Right cardiac atrium (tissue), 5 donors: ENCODE measurements around the gene LMX1B. TPM values are rescaled to one million over a fixed set of nuclear protein-coding genes. Genes with fewer than 3 reads are reported as not detected.

Source experiments
- ATAC-seq, 2 donors: fragments of 200-7000 bp; cut with Tn5 transposase; one replicate each; pipeline versions ENCODE4 v1.8.0 to v1.9.1; 2020; ENCODE audit warnings: moderate library complexity in 2 of 2, mild to moderate bottlenecking in 1 of 2
- DNase-seq, 3 donors: peaks; one replicate each; pipeline ENCODE4 v3.0.0-alpha.2; 2020
- H3K27ac ChIP-seq: one replicate; pipeline ENCODE4 v1.5.1; 2013; ENCODE audit warnings: mild to moderate bottlenecking, low read length, control low read depth, moderate library complexity
- H3K27me3 ChIP-seq: one replicate; pipeline ENCODE4 v1.6.1; 2013; ENCODE audit not compliant: control insufficient read depth, insufficient read depth
- H3K4me1 ChIP-seq: one replicate; pipeline ENCODE4 v1.6.1; 2013; ENCODE audit warnings: low read length; ENCODE audit not compliant: control insufficient read depth, insufficient read depth
- H3K4me3 ChIP-seq: one replicate; pipeline ENCODE4 v1.5.1; 2013; ENCODE audit warnings: low read length, control low read depth
- H3K9me3 ChIP-seq: one replicate; pipeline ENCODE4 v1.6.1; 2013; ENCODE audit warnings: low read length; ENCODE audit not compliant: control insufficient read depth
- WGBS: extraction: QIAGEN DNeasy Blood & Tissue Kit; methylation state at CpG from one replicate; pipeline ENCODE4 v1.1.7; 2013; 5-methylcytosine and 5-hydroxymethylcytosine counted together
- intact Hi-C, 4 donors: fragments of 100-400 bp; cut with DNase I; formaldehyde crosslinking; loops; one replicate each; pipeline versions ENCODE4 v1.11.0 to v1.14.0; 2022 to 2023
- polyA plus RNA-seq: library from polyadenylated mRNA; stranded (reverse); fragments of 200-250 nt; gene quantifications from one replicate; pipeline ENCODE4 v1.2.3, GENCODE V29; 2013
- total RNA-seq, 4 donors: library from RNA; stranded (reverse); fragmentation: NEBNext Ultra II Directional; extraction: Animal tissue kit (Norgen Biotek cat#: 25700); gene quantifications; one replicate each; pipeline ENCODE4 v1.2.1, GENCODE V29; 2021
- donor health status: healthy with polysubstance abuse.
- donor health status: DM: no; HTN: yes; CAD: no.
- donor health status: DM: no; HTN: no; CAD: no.
- donor health status: DM: no; HTN: yes; CAD: no; lungs with severe emphysema.
- donor health status: DM: yes; HTN: yes; CAD: no.

The LMX1B gene
- total and polyA plus RNA-seq, 5 donors, result 0.81 to 3.6 (median 1.7) TPM

GRCh38 chr9:126692759-126693427 lies 79.2 kb downstream of the LMX1B start:
- H3K9me3 ChIP-seq, result no peaks in the 10 kb centered on the region
- no peaks in the 10 kb centered on the region for H3K4me1 ChIP-seq
- DNase-seq (no peak), ATAC-seq (no peak)
- intact Hi-C loops, result no loop called here
- H3K4me3 ChIP-seq, result no peak overlapping the region
- H3K27ac ChIP-seq, result no peak overlapping the region
- WGBS, result 89% methylated on average over 32 of the region's 32 CpGs
- no peaks in the 10 kb centered on the region for H3K27me3 ChIP-seq

- intact Hi-C loops, result no loop called here
- 92% methylated on average over 20 of the region's 20 CpGs for WGBS
- no peak overlapping the region for H3K4me3 ChIP-seq
- H3K4me1 ChIP-seq, result no peaks in the 10 kb centered on the region
- DNase-seq, result no peak
- no peaks in the 10 kb centered on the region for H3K9me3 ChIP-seq
- H3K27ac ChIP-seq, result no peak overlapping the region
- no peak for ATAC-seq
- no peaks in the 10 kb centered on the region for H3K27me3 ChIP-seq
Measured at GRCh38 chr9:126693428-126693944, 79.8 kb downstream of the LMX1B start.

GRCh38 chr9:126694206-126695081 lies 80.7 kb downstream of the LMX1B start:
- 66% methylated on average over 11 of the region's 11 CpGs for WGBS
- Histone ChIP-seq H3K4me1 (no peaks in the 10 kb centered on the region), H3K27ac (no peak overlapping the region), H3K27me3 (no peaks in the 10 kb centered on the region), H3K9me3 (no peaks in the 10 kb centered on the region), H3K4me3 (no peak overlapping the region)
- intact Hi-C loops, result no loop called here
- ATAC-seq, result no peak
- no peak for DNase-seq

GRCh38 chr9:126695186-126695585 lies 81.5 kb downstream of the LMX1B start:
- Histone ChIP-seq H3K27me3 (no peaks in the 10 kb centered on the region), H3K9me3 (no peaks in the 10 kb centered on the region), H3K4me1 (no peaks in the 10 kb centered on the region), H3K4me3 (no peak overlapping the region), H3K27ac (no peak overlapping the region)
- DNase-seq, result no peak
- WGBS, result 83% methylated on average over 14 of the region's 14 CpGs
- intact Hi-C loops, result no loop called here
- no peak for ATAC-seq

GRCh38 chr9:126695701-126696400 lies 82.1 kb downstream of the LMX1B start:
- WGBS, result 84% methylated on average over 22 of the region's 22 CpGs
- intact Hi-C loops, result no loop called here
- ATAC-seq, result no peak

GRCh38 chr9:126696401-126697145 lies 82.8 kb downstream of the LMX1B start:
- Histone ChIP-seq H3K4me3 (no peak overlapping the region), H3K27ac (no peak overlapping the region), H3K4me1 (no peaks in the 10 kb centered on the region), H3K27me3 (no peaks in the 10 kb centered on the region), H3K9me3 (no peaks in the 10 kb centered on the region)
- DNase-seq (no peak), ATAC-seq (no peak)
- 84% methylated on average over 27 of the region's 27 CpGs for WGBS
- intact Hi-C loops, result no loop called here

More at GRCh38 chr9:126695701-126696400, 82.1 kb downstream of the LMX1B start:
- no peaks in the 10 kb centered on the region for H3K27me3 ChIP-seq
- no peak overlapping the region for H3K4me3 ChIP-seq
- no peaks in the 10 kb centered on the region for H3K9me3 ChIP-seq
- no peak for DNase-seq
- no peak overlapping the region for H3K27ac ChIP-seq
- no peaks in the 10 kb centered on the region for H3K4me1 ChIP-seq

- intact Hi-C loops, result no loop called here
- DNase-seq, result no peak
- H3K4me1 ChIP-seq, result no peaks in the 10 kb centered on the region
- H3K27ac ChIP-seq, result no peak overlapping the region
- no peak overlapping the region for H3K4me3 ChIP-seq
- WGBS, result 89% methylated on average over 3 of the region's 3 CpGs
- no peak for ATAC-seq
- H3K9me3 ChIP-seq, result no peaks in the 10 kb centered on the region
- no peaks in the 10 kb centered on the region for H3K27me3 ChIP-seq
Measured at GRCh38 chr9:126697330-126697729, 83.6 kb downstream of the LMX1B start.

GRCh38 chr9:126698251-126698650 lies 84.5 kb downstream of the LMX1B start:
- intact Hi-C loops, result no loop called here
- H3K27me3 ChIP-seq, result no peaks in the 10 kb centered on the region
- no peaks in the 10 kb centered on the region for H3K4me1 ChIP-seq
- whole genome bisulfite sequencing, result 86% methylated on average over 2 of the region's 2 CpGs
- no peak for DNase-seq
- ATAC-seq, result no peak
- H3K4me3 ChIP-seq, result no peak overlapping the region
- no peak overlapping the region for H3K27ac ChIP-seq
- no peaks in the 10 kb centered on the region for H3K9me3 ChIP-seq

GRCh38 chr9:126698756-126699155 lies 85.0 kb downstream of the LMX1B start:
- no peak overlapping the region for H3K27ac ChIP-seq
- no peak overlapping the region for H3K4me3 ChIP-seq
- 72% methylated on average over 5 of the region's 5 CpGs for WGBS
- H3K9me3 ChIP-seq, result no peaks in the 10 kb centered on the region
- ATAC-seq (no peak), DNase-seq (no peak)
- no peaks in the 10 kb centered on the region for H3K4me1 ChIP-seq
- no peaks in the 10 kb centered on the region for H3K27me3 ChIP-seq
- intact Hi-C loops, result no loop called here

- H3K27ac ChIP-seq, result no peak overlapping the region
- no peaks in the 10 kb centered on the region for H3K4me1 ChIP-seq
- H3K4me3 ChIP-seq, result no peak overlapping the region
- intact Hi-C loops, result no loop called here
- H3K27me3 ChIP-seq, result no peaks in the 10 kb centered on the region
- no peak for DNase-seq
- ATAC-seq, result no peak
- no peaks in the 10 kb centered on the region for H3K9me3 ChIP-seq
- WGBS, result 75% methylated on average over 10 of the region's 10 CpGs
Measured at GRCh38 chr9:126699401-126699881, 85.7 kb downstream of the LMX1B start.
